ENCODE results near the gene SHISA2. TPM values are rescaled to one million over a fixed set of nuclear protein-coding genes. Genes with fewer than 3 reads are reported as not detected.

The SHISA2 gene
- total RNA-seq, 2 donors from 2014 or later: 1.8 TPM; not detected in 1

DNA sequence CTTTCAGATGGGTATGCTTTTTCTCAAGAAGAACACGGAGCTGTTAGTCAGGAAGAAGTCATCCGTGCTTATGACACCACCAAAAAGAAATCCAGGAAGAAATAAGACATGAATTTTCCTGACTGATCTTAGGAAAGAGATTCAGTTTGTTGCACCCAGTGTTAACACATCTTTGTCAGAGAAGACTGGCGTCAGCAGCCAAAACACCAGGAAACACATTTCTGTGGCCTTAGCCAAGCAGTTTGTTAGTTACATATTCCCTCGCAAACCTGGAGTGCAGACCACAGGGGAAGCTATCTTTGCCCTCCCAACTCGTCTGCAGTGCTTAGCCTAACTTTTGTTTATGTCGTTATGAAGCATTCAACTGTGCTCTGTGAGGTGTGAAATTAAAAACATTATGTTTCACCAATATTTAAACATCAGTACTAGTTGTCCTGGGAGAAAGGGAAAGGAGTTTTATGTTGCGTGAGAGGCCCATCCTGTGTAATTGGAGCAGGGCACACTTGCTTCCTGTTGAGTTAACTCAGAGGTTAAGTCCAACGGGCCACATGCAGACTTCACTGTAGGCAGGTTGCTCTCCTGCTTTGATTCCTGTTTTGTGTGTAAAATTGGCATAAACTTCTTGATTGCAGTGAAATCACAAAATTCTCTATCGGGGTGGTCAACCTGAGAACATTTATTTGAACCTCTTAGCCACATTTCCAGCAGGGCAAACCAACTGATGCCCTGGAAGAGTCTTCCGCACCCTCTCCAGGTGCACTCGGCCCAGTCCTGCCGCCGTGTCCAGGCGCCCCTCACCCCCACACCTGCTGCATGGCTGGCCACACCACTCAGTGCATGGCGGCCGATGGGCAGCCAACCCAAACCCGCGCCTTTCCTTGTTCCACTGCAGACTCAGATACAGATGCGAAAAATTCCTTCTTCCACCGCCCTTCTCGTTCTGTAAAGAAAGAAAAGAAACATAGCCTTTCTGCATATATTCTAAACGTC lies 31.6 kb downstream of the SHISA2 start:
- no peaks in the 10 kb centered on the region for H3K9me3 ChIP-seq
- TF ChIP-seq, protein P1, sequence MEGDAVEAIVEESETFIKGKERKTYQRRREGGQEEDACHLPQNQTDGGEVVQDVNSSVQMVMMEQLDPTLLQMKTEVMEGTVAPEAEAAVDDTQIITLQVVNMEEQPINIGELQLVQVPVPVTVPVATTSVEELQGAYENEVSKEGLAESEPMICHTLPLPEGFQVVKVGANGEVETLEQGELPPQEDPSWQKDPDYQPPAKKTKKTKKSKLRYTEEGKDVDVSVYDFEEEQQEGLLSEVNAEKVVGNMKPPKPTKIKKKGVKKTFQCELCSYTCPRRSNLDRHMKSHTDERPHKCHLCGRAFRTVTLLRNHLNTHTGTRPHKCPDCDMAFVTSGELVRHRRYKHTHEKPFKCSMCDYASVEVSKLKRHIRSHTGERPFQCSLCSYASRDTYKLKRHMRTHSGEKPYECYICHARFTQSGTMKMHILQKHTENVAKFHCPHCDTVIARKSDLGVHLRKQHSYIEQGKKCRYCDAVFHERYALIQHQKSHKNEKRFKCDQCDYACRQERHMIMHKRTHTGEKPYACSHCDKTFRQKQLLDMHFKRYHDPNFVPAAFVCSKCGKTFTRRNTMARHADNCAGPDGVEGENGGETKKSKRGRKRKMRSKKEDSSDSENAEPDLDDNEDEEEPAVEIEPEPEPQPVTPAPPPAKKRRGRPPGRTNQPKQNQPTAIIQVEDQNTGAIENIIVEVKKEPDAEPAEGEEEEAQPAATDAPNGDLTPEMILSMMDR (IDR thresholded peaks at IDR 0.05): no peak
- TF ChIP-seq POLR2A (IDR thresholded peaks at IDR 0.05): no peak
- peak overlapping the region in 2 of 4 donors; percentile 68 to 69 for H3K27ac ChIP-seq
- H3K4me3 ChIP-seq: no peak overlapping the region
- peak; percentile 60 for ATAC-seq
- DNase-seq: no peak
- H3K4me1 ChIP-seq: peaks cover 32% of the 10 kb centered on the region
- H3K27me3 ChIP-seq: no peaks in the 10 kb centered on the region
- H3K36me3 ChIP-seq (replicated peaks in 1 of 2; ENCODE audit: insufficient read depth in 1 of 2, low read depth in 2 of 2): no peaks in the 10 kb centered on the region
- 64 to 66% methylated on average over 22 of the region's 22 CpGs for WGBS, 2 donors
- intact Hi-C loops (cut with DNase I): no loop called here

DNA sequence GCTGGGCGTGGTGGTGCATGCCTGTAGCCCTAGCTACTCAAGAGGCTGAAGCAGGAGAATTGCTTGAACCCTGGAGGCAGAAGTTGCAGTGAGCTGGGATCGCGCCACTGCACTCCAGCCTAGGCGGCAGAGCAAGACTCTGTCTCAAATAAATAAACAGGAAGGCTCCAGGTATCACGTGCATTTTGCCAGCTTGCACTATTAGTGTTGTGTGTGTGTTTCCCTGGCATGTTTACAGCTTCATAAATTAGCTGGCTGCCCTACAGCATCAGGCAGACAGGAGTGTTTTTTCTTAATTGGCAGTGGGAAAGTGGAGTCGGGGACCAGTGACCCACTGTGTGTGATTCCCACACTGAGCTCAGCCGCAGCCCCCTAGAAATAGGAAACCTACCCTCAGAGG lies 32.6 kb downstream of the SHISA2 start:
- H3K4me3 ChIP-seq: no peak overlapping the region
- TF ChIP-seq, protein P1 (IDR thresholded peaks at IDR 0.05): no peak
- TF ChIP-seq POLR2A (IDR thresholded peaks at IDR 0.05): no peak
- peak overlapping the region in 2 of 4 donors; percentile 68 to 69 for H3K27ac ChIP-seq
- no peak for ATAC-seq
- no peaks in the 10 kb centered on the region for H3K9me3 ChIP-seq
- H3K27me3 ChIP-seq: no peaks in the 10 kb centered on the region
- H3K36me3 ChIP-seq (replicated peaks in 1 of 2; ENCODE audit: insufficient read depth in 1 of 2, low read depth in 2 of 2): no peaks in the 10 kb centered on the region
- DNase-seq: no peak
- 71 to 73% methylated on average over 7 of the region's 7 CpGs for WGBS, 2 donors
- intact Hi-C loops (cut with DNase I): no loop called here
- peaks cover 27% of the 10 kb centered on the region for H3K4me1 ChIP-seq

DNA sequence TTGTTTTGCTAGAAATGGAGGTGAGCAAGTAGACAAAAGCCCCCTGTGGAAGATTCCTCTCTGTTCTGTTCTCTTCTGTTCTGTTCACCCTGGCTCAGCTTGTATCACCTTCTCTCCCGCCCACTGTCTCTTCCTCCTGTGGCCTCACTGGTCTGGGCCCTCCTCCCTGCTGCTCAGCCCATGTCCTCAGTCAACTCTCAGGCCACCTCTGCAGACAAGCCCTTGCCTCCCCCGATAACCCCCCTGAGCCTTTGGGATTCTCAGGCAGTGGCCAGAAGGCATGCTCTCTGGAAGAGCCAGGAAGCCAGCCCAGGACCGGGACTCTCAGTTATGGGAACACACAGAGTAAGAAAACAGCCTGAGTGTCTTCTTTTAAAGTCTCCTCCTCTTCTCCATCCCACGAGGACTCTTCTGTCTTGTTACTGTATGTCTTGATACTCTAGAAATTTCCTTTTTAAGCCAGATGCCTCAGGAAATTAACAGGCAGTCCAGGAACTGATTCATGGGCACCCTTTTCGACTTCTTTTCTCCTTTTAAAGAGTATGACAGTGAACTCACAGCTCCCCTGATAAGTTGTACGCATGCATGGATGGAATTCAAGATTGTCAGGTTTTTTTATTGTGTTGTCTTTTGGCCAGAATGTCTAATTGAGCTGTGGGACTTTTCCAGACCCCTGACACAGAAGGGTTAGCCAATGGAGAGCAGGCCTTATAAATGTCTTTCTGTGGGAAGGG lies 33.7 kb downstream of the SHISA2 start:
- DNase-seq (no peak), ATAC-seq (no peak)
- Histone ChIP-seq H3K36me3 (replicated peaks in 1 of 2; ENCODE audit: insufficient read depth in 1 of 2, low read depth in 2 of 2) (no peaks in the 10 kb centered on the region), H3K4me3 (no peak overlapping the region), H3K9me3 (no peaks in the 10 kb centered on the region), H3K4me1 (peaks cover 25% of the 10 kb centered on the region), H3K27me3 (no peaks in the 10 kb centered on the region), H3K27ac (peak overlapping the region in 2 of 4 donors; percentile 43 to 49)
- no peak for TF ChIP-seq POLR2A (IDR thresholded peaks at IDR 0.05)
- TF ChIP-seq, protein P1 (IDR thresholded peaks at IDR 0.05): no peak
- intact Hi-C loops (cut with DNase I): no loop called here
- 60 to 61% methylated on average over 6 of the region's 6 CpGs for WGBS, 2 donors

DNA sequence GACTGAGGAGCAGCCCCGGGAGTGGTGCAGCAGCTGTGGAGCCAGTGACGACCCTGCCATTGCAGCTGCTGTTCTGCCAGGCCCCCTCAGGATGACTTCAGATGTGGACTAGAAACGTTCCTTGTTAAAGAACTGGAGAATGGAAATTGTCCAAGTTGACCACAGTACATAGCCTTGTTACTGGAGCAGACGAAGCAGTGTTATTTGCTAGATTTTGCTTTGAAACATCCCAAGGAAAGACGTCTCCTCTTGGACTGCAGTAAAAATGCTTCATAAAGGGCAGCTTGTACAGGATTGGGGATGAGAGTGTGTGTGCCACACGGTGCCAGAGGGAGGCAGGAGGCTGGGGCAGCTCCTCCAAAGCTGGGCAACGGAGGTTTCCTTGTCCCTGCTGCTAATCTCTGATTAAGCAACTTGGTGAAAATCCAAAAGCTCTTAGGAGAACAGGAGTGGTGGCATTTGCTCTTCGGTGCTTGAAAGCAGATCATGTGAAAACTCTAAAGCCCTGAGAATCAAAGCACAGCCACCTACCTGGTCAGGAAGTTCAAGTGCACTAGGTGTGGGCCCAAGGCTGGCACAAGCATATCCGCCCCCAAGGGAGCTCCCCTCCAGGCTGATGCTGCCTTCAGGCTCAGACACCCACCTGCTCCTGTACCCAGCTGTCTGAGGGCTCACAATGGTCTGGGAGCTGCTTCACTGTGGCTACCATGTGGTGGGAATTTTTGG lies 34.5 kb downstream of the SHISA2 start:
- Histone ChIP-seq H3K4me3 (no peak overlapping the region), H3K9me3 (no peaks in the 10 kb centered on the region), H3K27me3 (no peaks in the 10 kb centered on the region), H3K4me1 (peaks cover 25% of the 10 kb centered on the region), H3K27ac (peak overlapping the region in 2 of 4 donors; percentile 43 to 49), H3K36me3 (replicated peaks in 1 of 2; ENCODE audit: insufficient read depth in 1 of 2, low read depth in 2 of 2) (no peaks in the 10 kb centered on the region)
- DNase-seq: peak in 2 of 4 donors; percentile 20
- ATAC-seq: peak; percentile 37
- TF ChIP-seq, protein P1 (IDR thresholded peaks at IDR 0.05): no peak
- TF ChIP-seq POLR2A (IDR thresholded peaks at IDR 0.05): no peak
- intact Hi-C loops (cut with DNase I): no loop called here
- 37 to 51% methylated on average over 9 of the region's 9 CpGs for WGBS, 2 donors
